Mesenchymal stem cell (in vitro differentiated cells and primary cell): ENCODE measurements around the gene DDX60.
A peak's percentile ranks its signal among the peaks of the same experiment; 100 is the strongest.

ENCODE experiments used
- DNase-seq: peaks from one replicate; pipeline ENCODE4 v3.0.0-alpha.2; 2013
- H2AFZ ChIP-seq: one replicate; pipeline ENCODE4 v1.6.1; 2013; ENCODE audit warnings: low read depth, mild to moderate bottlenecking, control low read depth, inconsistent platforms, low read length, moderate library complexity
- H2AK5ac ChIP-seq: 2 replicates; pipeline ENCODE4 v1.6.1; 2013; ENCODE audit warnings: low read length, moderate library complexity, mild to moderate bottlenecking, inconsistent platforms; ENCODE audit not compliant: severe bottlenecking
- H2BK120ac ChIP-seq: one replicate; pipeline ENCODE4 v1.6.1; 2013; ENCODE audit warnings: low read depth, mild to moderate bottlenecking, inconsistent platforms, low read length, moderate library complexity
- H2BK12ac ChIP-seq, 2 experiments: one replicate each; pipeline ENCODE4 v1.6.1; 2013; ENCODE audit warnings: inconsistent platforms in 2 of 2, low read length in 2 of 2, mild to moderate bottlenecking in 2 of 2, moderate library complexity in 2 of 2, control low read depth in 1 of 2
- H2BK15ac ChIP-seq: one replicate; pipeline ENCODE4 v1.6.1; 2013; ENCODE audit warnings: mild to moderate bottlenecking, low read depth, inconsistent platforms; ENCODE audit not compliant: poor library complexity, severe bottlenecking
- H2BK5ac ChIP-seq: 2 replicates; pipeline ENCODE4 v1.6.1; 2013; ENCODE audit warnings: low read depth, mild to moderate bottlenecking, low read length, control low read depth, inconsistent platforms; ENCODE audit not compliant: poor library complexity, severe bottlenecking
- H3K14ac ChIP-seq, 2 experiments: one replicate each; pipeline ENCODE4 v1.6.1; 2013; ENCODE audit warnings: inconsistent platforms in 2 of 2, low read length in 2 of 2, control low read depth in 1 of 2, mild to moderate bottlenecking in 1 of 2, moderate library complexity in 1 of 2
- H3K18ac ChIP-seq, 2 experiments: one replicate each; pipeline ENCODE4 v1.6.1; 2013; ENCODE audit warnings: inconsistent platforms in 2 of 2, low read length in 2 of 2, control low read depth in 1 of 2, low read depth in 1 of 2, mild to moderate bottlenecking in 1 of 2
- H3K23ac ChIP-seq, 2 experiments: one replicate each; pipeline ENCODE4 v1.6.1; 2013; ENCODE audit warnings: inconsistent platforms in 2 of 2, low read length in 2 of 2, mild to moderate bottlenecking in 2 of 2, moderate library complexity in 2 of 2, control low read depth in 1 of 2
- H3K27ac ChIP-seq: 2 replicates; pipeline ENCODE4 v1.5.1; 2013; ENCODE audit warnings: mild to moderate bottlenecking, moderate library complexity, low read length, control low read depth, inconsistent platforms; ENCODE audit not compliant: poor library complexity, severe bottlenecking
- H3K27me3 ChIP-seq, 2 experiments: 2 replicates each; pipeline versions ENCODE4 v1.6.1 to v1.7.0; 2013; ENCODE audit warnings: low read length in 2 of 2, mild to moderate bottlenecking in 2 of 2, moderate library complexity in 2 of 2, control low read depth in 1 of 2, inconsistent platforms in 1 of 2; ENCODE audit not compliant: control insufficient read depth in 1 of 2, insufficient read depth in 1 of 2
- H3K36me3 ChIP-seq, 2 experiments: 2 replicates each; pipeline versions ENCODE4 v1.6.1 to v1.7.0; 2013; ENCODE audit warnings: low read length in 2 of 2, control low read depth in 1 of 2, inconsistent platforms in 1 of 2, low read depth in 1 of 2, mild to moderate bottlenecking in 1 of 2; ENCODE audit not compliant: insufficient read depth in 2 of 2, control insufficient read depth in 1 of 2
- H3K4ac ChIP-seq, 2 experiments: one replicate each; pipeline ENCODE4 v1.6.1; 2013; ENCODE audit warnings: inconsistent platforms in 2 of 2, low read length in 2 of 2, mild to moderate bottlenecking in 2 of 2, moderate library complexity in 2 of 2, control low read depth in 1 of 2, low read depth in 1 of 2
- H3K4me1 ChIP-seq: 2 replicates; pipeline ENCODE4 v1.6.1; 2013; ENCODE audit warnings: low read depth, low read length, control low read depth; ENCODE audit not compliant: control insufficient read depth, insufficient read depth
- H3K4me2 ChIP-seq: 2 replicates; pipeline ENCODE4 v1.6.1; 2013; ENCODE audit warnings: low read length, mild to moderate bottlenecking, inconsistent platforms; ENCODE audit not compliant: poor library complexity, severe bottlenecking
- H3K4me3 ChIP-seq, 2 experiments: 2 replicates each; pipeline versions ENCODE4 v1.5.1 to v1.7.0; 2013; ENCODE audit warnings: low read length in 2 of 2, mild to moderate bottlenecking in 2 of 2, control low read depth in 1 of 2, low read depth in 1 of 2; ENCODE audit not compliant: insufficient read depth in 1 of 2
- H3K79me1 ChIP-seq: replicated peaks from 2 replicates; pipeline ENCODE4 v1.6.1; 2013; ENCODE audit warnings: mild to moderate bottlenecking, control low read depth, low read length, inconsistent platforms; ENCODE audit not compliant: poor library complexity, severe bottlenecking
- H3K9ac ChIP-seq: 2 replicates; pipeline ENCODE4 v1.7.0; 2013; ENCODE audit warnings: mild to moderate bottlenecking, low read length, moderate library complexity
- H3K9me3 ChIP-seq: 2 replicates; pipeline ENCODE4 v1.7.0; 2013; ENCODE audit warnings: mild to moderate bottlenecking, low read length; ENCODE audit not compliant: control insufficient read depth
- H4K8ac ChIP-seq: one replicate; pipeline ENCODE4 v1.6.1; 2013; ENCODE audit warnings: inconsistent platforms, mild to moderate bottlenecking, low read length, moderate library complexity
- H4K91ac ChIP-seq: one replicate; pipeline ENCODE4 v1.6.1; 2013; ENCODE audit warnings: mild to moderate bottlenecking, low read length, inconsistent platforms
- WGBS: methylation state at CpG from one replicate; pipeline ENCODE4 v1.1.7; 2013; ENCODE audit warnings: mixed read lengths; 5-methylcytosine and 5-hydroxymethylcytosine counted together

Gene DDX60

GRCh38 chr4:168248176-168248710, 70.3 kb downstream of the DDX60 start:
- no peaks in the 10 kb centered on the region for H3K27me3 ChIP-seq
- H2BK120ac ChIP-seq = no peak overlapping the region
- H3K4me3 ChIP-seq = no peak overlapping the region
- H4K8ac ChIP-seq = no peak overlapping the region
- H3K23ac ChIP-seq = no peak overlapping the region
- H3K4me2 ChIP-seq = no peak overlapping the region
- no peak overlapping the region for H3K14ac ChIP-seq
- no peak for DNase-seq
- peaks cover 0 to 71% of the 10 kb centered on the region in 2 experiments for H3K36me3 ChIP-seq
- peaks cover 8% of the 10 kb centered on the region for H3K9me3 ChIP-seq
- no peak overlapping the region for H2BK12ac ChIP-seq
- no peak overlapping the region for H3K9ac ChIP-seq
- no peak overlapping the region for H2AFZ ChIP-seq
- 91% methylated on average over 3 of the region's 3 CpGs for WGBS
- no peak overlapping the region for H4K91ac ChIP-seq
- no peaks in the 10 kb centered on the region for H3K79me1 ChIP-seq
- H2BK5ac ChIP-seq = no peak overlapping the region
- no peak overlapping the region for H3K4ac ChIP-seq
- no peak overlapping the region for H2AK5ac ChIP-seq
- H3K18ac ChIP-seq = no peak overlapping the region
- no peak overlapping the region for H2BK15ac ChIP-seq
- no peak overlapping the region for H3K27ac ChIP-seq
- no peaks in the 10 kb centered on the region for H3K4me1 ChIP-seq

- no peak overlapping the region for H2BK120ac ChIP-seq
Measured at GRCh38 chr4:168247603-168248002, 70.9 kb downstream of the DDX60 start.

GRCh38 chr4:168241953-168242352, 76.6 kb downstream of the DDX60 start:
- DNase-seq = no peak
- H3K9ac ChIP-seq = no peak overlapping the region
- H3K79me1 ChIP-seq = peaks cover 1% of the 10 kb centered on the region
- H3K14ac ChIP-seq = no peak overlapping the region
- H2BK120ac ChIP-seq = no peak overlapping the region
- WGBS = 80% methylated on average over 3 of the region's 3 CpGs
- H2BK15ac ChIP-seq = no peak overlapping the region
- H3K4me1 ChIP-seq = no peaks in the 10 kb centered on the region
- no peak overlapping the region for H3K18ac ChIP-seq
- no peak overlapping the region for H2AFZ ChIP-seq
- H4K91ac ChIP-seq = no peak overlapping the region
- H3K4me3 ChIP-seq = peak overlapping the region in 1 of 2 experiments; percentile 18
- no peak overlapping the region for H3K4ac ChIP-seq
- H3K36me3 ChIP-seq = peaks cover 6 to 52% of the 10 kb centered on the region in 2 experiments
- H3K27me3 ChIP-seq = no peaks in the 10 kb centered on the region
- H4K8ac ChIP-seq = no peak overlapping the region
- no peak overlapping the region for H2BK5ac ChIP-seq
- peaks cover 26% of the 10 kb centered on the region for H3K9me3 ChIP-seq
- no peak overlapping the region for H3K4me2 ChIP-seq
- no peak overlapping the region for H3K27ac ChIP-seq
- no peak overlapping the region for H3K23ac ChIP-seq
- no peak overlapping the region for H2BK12ac ChIP-seq
- H2AK5ac ChIP-seq = no peak overlapping the region

More at GRCh38 chr4:168247603-168248002, 70.9 kb downstream of the DDX60 start:
- H4K91ac ChIP-seq = no peak overlapping the region
- no peak overlapping the region for H2BK5ac ChIP-seq
- H3K18ac ChIP-seq = no peak overlapping the region
- H3K23ac ChIP-seq = no peak overlapping the region
- no peak overlapping the region for H3K4ac ChIP-seq
- H2AFZ ChIP-seq = no peak overlapping the region
- no peak overlapping the region for H4K8ac ChIP-seq
- H2AK5ac ChIP-seq = no peak overlapping the region
- no peak overlapping the region for H2BK12ac ChIP-seq
- H3K14ac ChIP-seq = no peak overlapping the region
- no peak for DNase-seq
- H3K79me1 ChIP-seq = no peaks in the 10 kb centered on the region
- H3K9ac ChIP-seq = no peak overlapping the region
- WGBS = 97% methylated on average over 4 of the region's 5 CpGs
- no peaks in the 10 kb centered on the region for H3K4me1 ChIP-seq
- no peaks in the 10 kb centered on the region for H3K27me3 ChIP-seq
- H3K27ac ChIP-seq = no peak overlapping the region
- H3K36me3 ChIP-seq = peaks cover 0 to 71% of the 10 kb centered on the region in 2 experiments
- no peak overlapping the region for H3K4me3 ChIP-seq
- H3K9me3 ChIP-seq = peaks cover 14% of the 10 kb centered on the region
- H2BK15ac ChIP-seq = no peak overlapping the region
- H3K4me2 ChIP-seq = no peak overlapping the region

- Histone ChIP-seq H3K23ac (no peak overlapping the region), H3K4ac (no peak overlapping the region), H2BK12ac (no peak overlapping the region), H3K4me3 (no peak overlapping the region), H2BK5ac (no peak overlapping the region), H2BK15ac (no peak overlapping the region), H3K9me3 (peaks cover 26% of the 10 kb centered on the region), H4K91ac (no peak overlapping the region), H3K27ac (no peak overlapping the region), H3K79me1 (peaks cover 1% of the 10 kb centered on the region), H3K4me2 (no peak overlapping the region), H2BK120ac (no peak overlapping the region), H3K18ac (no peak overlapping the region), H4K8ac (no peak overlapping the region), H2AK5ac (no peak overlapping the region), H2AFZ (no peak overlapping the region), H3K14ac (no peak overlapping the region), H3K9ac (no peak overlapping the region), H3K36me3 (peaks cover 6 to 48% of the 10 kb centered on the region in 2 experiments), H3K27me3 (no peaks in the 10 kb centered on the region), H3K4me1 (no peaks in the 10 kb centered on the region)
- no peak for DNase-seq
- WGBS = no CpG with 5 or more reads among the region's 2 CpGs
Measured at GRCh38 chr4:168240821-168241220, 77.7 kb downstream of the DDX60 start.
